ENCODE data around the gene KLHL3.

The KLHL3 gene

DNA sequence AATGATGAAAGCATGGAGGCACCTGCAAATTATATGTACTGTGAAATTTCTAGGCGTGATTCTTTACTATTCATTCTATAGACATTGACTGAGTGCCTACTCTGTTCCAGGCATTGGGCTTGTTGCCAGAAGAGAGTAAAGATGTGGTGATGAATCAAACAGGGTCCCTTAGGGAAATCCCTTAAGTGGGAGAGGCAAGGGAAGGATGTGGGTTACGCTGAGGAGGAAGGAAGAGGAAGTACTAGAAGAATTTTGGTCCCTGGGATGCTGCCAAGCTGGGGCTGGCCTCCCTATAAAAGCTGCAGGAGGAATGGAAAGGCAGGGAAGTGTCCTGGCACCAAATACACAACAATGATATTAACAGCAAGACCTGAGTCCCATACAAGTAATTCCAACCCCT lies 160.0 kb downstream of the KLHL3 start:
- DNase-seq (ENCODE audit: low read depth): no peak

DNA sequence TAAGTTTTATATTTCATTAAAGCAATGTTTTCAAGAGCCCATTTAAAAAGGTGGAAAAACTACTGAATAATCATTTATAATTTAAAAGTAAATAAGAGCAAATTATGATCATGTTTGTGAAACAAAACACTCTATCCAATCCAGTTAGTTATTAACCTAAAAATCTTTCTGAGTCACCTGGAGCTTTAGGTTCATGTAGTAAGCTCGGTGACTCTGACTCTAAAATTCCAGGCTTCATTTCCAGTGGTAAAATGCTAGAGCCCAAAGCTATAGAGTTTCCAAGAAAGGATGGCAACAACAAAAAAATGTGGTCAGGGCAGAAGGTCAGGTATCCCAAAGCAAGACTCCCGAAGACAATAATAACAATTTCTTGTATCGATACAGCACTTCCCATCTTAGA lies 160.7 kb downstream of the KLHL3 start:
- no peak for DNase-seq (ENCODE audit: low read depth)

- no peak for DNase-seq (ENCODE audit: low read depth)
Measured at GRCh38 chr5:137573376-137573775, 162.5 kb downstream of the KLHL3 start.

DNA sequence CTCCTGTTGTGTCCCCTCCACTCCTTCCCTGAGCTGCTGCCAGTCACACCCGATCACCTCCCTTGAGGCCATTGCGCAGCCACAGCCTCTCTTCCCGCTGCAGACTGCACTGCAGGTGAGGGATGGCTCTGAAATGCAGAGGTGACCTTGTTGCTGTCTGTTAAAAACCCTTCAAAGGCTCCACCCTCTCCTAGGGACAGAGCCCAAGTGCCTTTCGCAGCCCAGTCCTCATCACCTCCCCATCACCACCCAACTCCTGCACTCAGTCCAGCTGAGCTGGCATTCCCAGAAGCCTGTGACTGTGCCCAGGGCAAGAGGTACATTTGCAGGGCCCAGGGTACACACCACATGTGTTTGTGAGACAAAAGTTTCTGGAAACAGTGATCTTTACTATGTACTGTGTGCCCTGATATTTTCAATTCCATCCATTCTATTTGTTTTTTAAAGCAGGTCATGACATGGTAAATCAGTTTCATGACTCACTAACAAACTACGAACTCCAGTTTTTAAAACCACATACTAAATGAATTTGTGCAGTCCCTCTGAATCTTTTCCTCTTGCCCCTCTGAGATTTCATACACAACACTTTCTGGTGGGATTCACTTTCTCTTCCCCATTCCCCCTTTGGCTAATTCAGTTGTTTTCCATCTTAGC lies 163.7 kb downstream of the KLHL3 start:
- no peak for DNase-seq (ENCODE audit: low read depth)

DNA sequence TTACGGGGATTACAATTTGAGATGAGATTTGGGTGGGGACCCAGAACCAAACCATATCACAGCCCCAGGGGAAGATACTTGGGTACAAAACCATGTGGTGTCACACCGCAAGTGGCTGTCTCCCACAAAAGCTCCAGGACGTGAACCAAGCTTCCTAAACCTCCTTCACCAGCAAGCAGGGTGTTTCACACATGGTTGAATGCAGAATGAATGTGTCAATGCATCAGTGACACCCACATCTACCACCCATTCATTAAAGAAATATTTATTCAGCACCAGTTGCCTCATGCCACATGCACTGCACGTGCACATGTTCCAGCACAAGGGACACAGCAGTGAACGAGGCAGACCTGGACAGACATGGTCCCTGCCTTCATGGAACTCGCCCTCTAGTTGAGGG lies 165.8 kb downstream of the KLHL3 start:
- no peak for DNase-seq (ENCODE audit: low read depth)

Measured in fibroblast of gingiva (primary cell).